Type B pancreatic cell (in vitro differentiated cells): ENCODE data around the gene WASL. TPM values are rescaled to one million over a fixed set of nuclear protein-coding genes. Genes with fewer than 3 reads are reported as not detected.
"Not testable (repeated sequence)": the region's sequence is repeated elsewhere in the genome, so short reads cannot be mapped to it uniquely, and the experiment has no call there.

ENCODE experiments used
- DNase-seq: peaks from one replicate; pipeline ENCODE4 v3.0.0; 2021; ENCODE audit warnings: mixed read lengths; ENCODE audit not compliant: unreplicated experiment; ENCODE audit errors: extremely low spot score
- H3K27ac Mint-ChIP-seq: 2 replicates; pipeline ENCODE4 v1.8.0; 2021; ENCODE audit warnings: mild to moderate bottlenecking, mixed read lengths
- H3K27me3 Mint-ChIP-seq: 2 replicates; pipeline ENCODE4 v1.8.0; 2021; ENCODE audit warnings: mixed read lengths
- H3K36me3 Mint-ChIP-seq: 2 replicates; pipeline ENCODE4 v1.8.0; 2021; ENCODE audit warnings: mixed read lengths
- H3K4me1 Mint-ChIP-seq: one replicate; pipeline ENCODE4 v1.8.0; 2021; ENCODE audit warnings: mixed read lengths; ENCODE audit not compliant: unreplicated experiment
- H3K4me3 Mint-ChIP-seq: 2 replicates; pipeline ENCODE4 v1.8.0; 2021; ENCODE audit warnings: mild to moderate bottlenecking, mixed read lengths
- H3K9me3 Mint-ChIP-seq: 2 replicates; pipeline ENCODE4 v1.8.0; 2021; ENCODE audit warnings: mixed read lengths
- CTCF ChIP-seq: fragments of 200-600 bp; sonication (generic); conservative IDR thresholded peaks from 2 replicates; pipeline ENCODE4 v1.5.0; 2021; ENCODE audit warnings: antibody characterized with exemption, mild to moderate bottlenecking
- long read RNA-seq: library from polyadenylated mRNA; unstranded; transcript quantifications from one replicate; pipeline ENCODE4 v2.0.0, GENCODE V29; 2020
- total RNA-seq: library from RNA; stranded (reverse); gene quantifications from 2 replicates; pipeline ENCODE4 v1.2.1, GENCODE V29; 2021; ENCODE audit warnings: low replicate concordance

WASL gene
- 34.4 and 47.5 TPM in 2 replicates for total RNA-seq
- long read RNA-seq, partial matches to known transcripts, result 11 of 20 reads
- long read RNA-seq, other reads (novel, unspliced or antisense), result 9 of 20 reads

DNA sequence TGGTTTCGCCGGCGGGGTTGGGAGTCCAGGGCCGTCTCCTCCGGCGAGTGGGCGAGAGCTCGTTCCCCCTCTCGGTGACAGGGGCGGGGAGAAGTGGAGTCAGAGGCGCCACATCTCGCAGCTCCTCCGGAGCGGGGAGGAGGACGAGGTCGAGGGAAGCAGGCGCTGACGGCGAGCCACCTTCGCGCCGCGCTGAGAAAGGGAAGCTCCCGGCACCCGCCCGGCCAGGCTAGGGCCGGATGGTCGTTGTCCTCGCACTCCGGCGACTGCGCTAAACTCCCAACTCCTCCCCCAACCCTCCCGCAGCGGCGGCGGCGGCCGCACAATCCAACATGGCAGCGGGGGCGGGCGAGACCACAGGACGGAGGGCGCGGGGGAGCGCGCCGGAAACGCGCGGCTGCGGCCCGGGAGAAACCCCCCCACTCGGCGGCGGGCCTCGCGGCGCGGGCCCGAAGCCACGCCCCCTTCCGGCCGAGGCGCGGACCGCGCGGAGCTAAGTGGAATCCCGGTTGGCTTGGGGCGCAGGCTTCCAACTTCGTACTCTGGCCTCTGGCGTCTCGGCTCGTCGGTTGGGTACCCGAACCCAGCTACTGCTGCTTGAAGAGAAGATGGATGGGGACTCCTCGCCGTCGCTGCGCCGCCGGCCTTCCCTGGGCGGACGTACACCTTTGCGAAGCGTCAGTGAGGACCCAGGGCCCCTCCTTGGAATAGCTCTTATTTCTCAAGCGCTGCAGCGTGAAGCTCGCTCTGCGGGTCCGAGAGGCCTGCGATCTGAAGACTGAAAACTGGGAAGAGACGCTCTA is at the start of gene WASL:
Gene WASL (minus strand): TSS at position 270 of the 803 bp plus-strand sequence. CDS start 269 bp downstream, at position 1.
- Mint-ChIP-seq H3K4me3 (peak within 1 kb of the TSS; percentile 96), H3K9me3 (no peaks in the 10 kb centered on the region), H3K27ac (peak within 1 kb of the TSS; percentile 99), H3K36me3 (peaks cover 3% of the 10 kb centered on the region), H3K4me1 (peaks cover 35% of the 10 kb centered on the region), H3K27me3 (no peaks in the 10 kb centered on the region)
- TF ChIP-seq CTCF, result no peak
- peak; percentile 95 for DNase-seq

DNA sequence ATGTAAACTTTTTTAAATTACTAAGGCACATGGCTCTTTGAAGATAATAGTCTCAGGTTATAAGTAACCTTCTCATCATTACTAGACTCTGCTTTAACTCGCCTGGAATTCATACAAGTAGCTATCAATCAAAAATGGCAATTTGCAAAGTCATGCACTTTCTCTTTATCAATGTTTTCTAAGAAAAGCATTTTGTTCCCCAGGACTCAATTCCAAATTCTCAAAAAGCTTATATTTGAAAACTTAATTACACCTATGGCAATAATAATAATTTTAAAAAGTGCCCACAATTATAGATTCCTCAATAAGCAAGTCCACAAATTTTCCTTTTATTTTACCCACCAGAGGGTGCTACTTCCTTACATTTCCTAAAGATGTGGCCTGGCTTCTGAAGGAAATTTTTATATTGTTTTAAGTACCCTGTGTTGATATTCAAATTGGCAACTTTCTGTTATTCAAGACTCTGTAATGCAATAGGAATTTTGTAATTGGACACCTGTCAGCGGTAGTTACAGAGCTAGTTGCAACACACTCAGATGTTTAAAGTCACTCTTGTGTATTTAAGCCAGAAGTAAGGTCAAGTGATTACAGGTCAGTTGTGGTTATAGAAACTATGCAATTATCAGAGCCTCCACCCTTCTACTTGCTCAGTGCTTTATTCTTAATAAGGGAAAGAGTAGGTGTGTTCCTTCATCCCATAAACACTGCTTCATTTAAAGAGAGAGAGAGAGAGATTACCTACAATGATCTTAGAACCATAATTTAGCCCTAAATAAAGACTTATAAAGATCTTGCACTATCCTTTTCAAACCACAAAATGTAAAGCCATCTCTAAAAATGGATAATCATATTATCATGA is 49.1 kb upstream of the WASL start:
- no peaks in the 10 kb centered on the region for H3K36me3 Mint-ChIP-seq
- DNase-seq, result no peak
- H3K9me3 Mint-ChIP-seq, result no peaks in the 10 kb centered on the region
- H3K4me3 Mint-ChIP-seq, result peak overlapping the region; percentile 69
- H3K27me3 Mint-ChIP-seq, result no peaks in the 10 kb centered on the region
- peak; percentile 81 for TF ChIP-seq CTCF
- H3K4me1 Mint-ChIP-seq, result peaks cover 9% of the 10 kb centered on the region
- H3K27ac Mint-ChIP-seq, result peak overlapping the region; percentile 91

DNA sequence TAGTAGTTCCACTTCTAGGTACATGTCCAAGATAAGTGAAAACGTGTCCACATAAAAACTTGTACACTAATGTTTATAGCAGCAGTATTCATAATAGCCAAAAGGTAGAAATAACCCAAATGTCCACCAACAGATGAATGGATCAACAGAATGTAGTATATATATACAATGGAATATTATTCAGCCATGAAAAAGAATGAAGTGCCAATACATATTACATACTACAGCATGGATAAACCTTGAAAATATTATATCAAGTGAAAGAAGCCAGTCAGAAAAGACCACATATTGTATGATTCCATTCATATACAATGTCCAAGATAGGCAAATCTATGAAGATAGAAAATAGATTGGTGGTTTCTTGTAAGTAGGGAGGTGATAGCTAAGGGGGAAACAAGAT is 47.8 kb upstream of the WASL start:
- Mint-ChIP-seq H3K27ac (no peak overlapping the region), H3K27me3 (no peaks in the 10 kb centered on the region)

DNA sequence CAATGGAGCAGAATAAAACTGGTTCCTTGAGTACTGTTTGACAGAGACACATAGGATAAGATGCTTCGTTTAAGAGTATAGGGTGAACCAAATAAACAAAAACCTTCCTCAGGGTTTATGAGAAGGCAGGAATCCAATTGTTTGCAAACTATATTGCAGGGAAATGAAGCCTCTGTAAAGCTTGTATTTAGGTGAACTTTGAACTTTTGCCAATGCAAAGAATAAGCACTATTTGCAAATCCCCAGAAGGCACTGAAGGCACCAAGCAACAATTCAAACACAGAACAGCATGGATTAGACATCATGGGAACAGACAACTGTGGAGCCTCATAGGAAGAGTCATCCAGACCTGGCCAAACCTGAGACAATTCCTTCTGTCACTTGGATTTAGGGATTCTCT is 47.1 kb upstream of the WASL start:
- no peak for DNase-seq
- H3K27ac Mint-ChIP-seq, result no peak overlapping the region
- H3K4me3 Mint-ChIP-seq, result no peak overlapping the region
- no peaks in the 10 kb centered on the region for H3K9me3 Mint-ChIP-seq
- no peaks in the 10 kb centered on the region for H3K27me3 Mint-ChIP-seq
- H3K36me3 Mint-ChIP-seq, result no peaks in the 10 kb centered on the region
- TF ChIP-seq CTCF, result no peak
- peaks cover 9% of the 10 kb centered on the region for H3K4me1 Mint-ChIP-seq

More for the DNA sequence above, 47.8 kb upstream of the WASL start:
- H3K4me3 Mint-ChIP-seq, result no peak overlapping the region
- no peak for TF ChIP-seq CTCF
- H3K36me3 Mint-ChIP-seq, result no peaks in the 10 kb centered on the region
- H3K9me3 Mint-ChIP-seq, result no peaks in the 10 kb centered on the region
- peaks cover 9% of the 10 kb centered on the region for H3K4me1 Mint-ChIP-seq
- DNase-seq, result no peak

- not testable (repeated sequence) for H3K4me3 Mint-ChIP-seq, H3K9me3 Mint-ChIP-seq, H3K4me1 Mint-ChIP-seq, DNase-seq, H3K27ac Mint-ChIP-seq, H3K27me3 Mint-ChIP-seq, H3K36me3 Mint-ChIP-seq
Observed at GRCh38 chr7:123795116-123795515, 46.3 kb upstream of the WASL start.
